GM19193 (cell line): ENCODE measurements around the gene MS4A8.

Experiments used
- POLR2A ChIP-seq: IDR thresholded peaks from 4 replicates; pipeline ENCODE4 v1.6.1; 2011; ENCODE audit not compliant: insufficient read depth, insufficient read length; ENCODE audit errors: extremely low read depth

Gene MS4A8

GRCh38 chr11:60753309-60753708, 53.9 kb downstream of the MS4A8 start:
- no peak for TF ChIP-seq POLR2A

- TF ChIP-seq POLR2A: no peak
Measured at GRCh38 chr11:60754887-60755286, 55.5 kb downstream of the MS4A8 start.

GRCh38 chr11:60756307-60757032, 57.1 kb downstream of the MS4A8 start, which contains the start of gene MS4A15:
TSS of gene MS4A15 (plus strand) at chr11:60756867. CDS start at chr11:60763734, 6,867 bp downstream.
- TF ChIP-seq POLR2A: no peak

GRCh38 chr11:60757231-60757800, 57.9 kb downstream of the MS4A8 start:
- TF ChIP-seq POLR2A: no peak

GRCh38 chr11:60761436-60762190, 62.2 kb downstream of the MS4A8 start:
- TF ChIP-seq POLR2A: no peak

- TF ChIP-seq POLR2A: peak; percentile 36
Measured at GRCh38 chr11:60762851-60763691, 63.7 kb downstream of the MS4A8 start.

DNA sequence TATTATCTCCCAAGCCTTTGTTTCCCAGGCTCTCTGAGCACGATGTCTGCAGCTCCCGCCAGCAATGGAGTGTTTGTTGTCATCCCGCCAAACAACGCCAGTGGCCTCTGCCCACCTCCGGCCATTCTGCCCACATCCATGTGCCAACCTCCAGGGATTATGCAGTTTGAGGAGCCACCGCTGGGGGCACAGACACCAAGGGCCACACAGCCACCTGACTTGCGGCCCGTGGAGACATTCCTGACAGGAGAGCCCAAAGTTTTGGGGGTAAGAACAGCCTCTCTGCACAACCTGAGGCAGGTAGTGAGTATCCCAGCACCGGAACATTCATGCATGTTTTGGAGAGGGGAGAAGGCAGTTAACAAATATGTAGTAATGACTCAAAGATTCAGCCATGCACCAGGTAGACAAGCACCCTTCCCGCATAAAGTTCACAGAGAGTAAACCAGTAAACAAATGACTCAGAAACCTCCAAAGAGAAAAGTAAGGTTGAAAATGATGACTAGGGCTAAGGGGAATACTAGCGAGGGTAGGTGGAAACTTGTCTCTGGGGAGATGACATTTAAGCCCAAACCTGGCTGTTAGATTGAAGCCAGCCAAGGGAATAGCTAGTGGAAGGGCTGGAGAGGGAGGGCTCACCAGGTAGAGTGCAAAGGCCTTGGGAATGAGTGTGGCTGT, 64.4 kb downstream of the MS4A8 start:
- no peak for TF ChIP-seq POLR2A

DNA sequence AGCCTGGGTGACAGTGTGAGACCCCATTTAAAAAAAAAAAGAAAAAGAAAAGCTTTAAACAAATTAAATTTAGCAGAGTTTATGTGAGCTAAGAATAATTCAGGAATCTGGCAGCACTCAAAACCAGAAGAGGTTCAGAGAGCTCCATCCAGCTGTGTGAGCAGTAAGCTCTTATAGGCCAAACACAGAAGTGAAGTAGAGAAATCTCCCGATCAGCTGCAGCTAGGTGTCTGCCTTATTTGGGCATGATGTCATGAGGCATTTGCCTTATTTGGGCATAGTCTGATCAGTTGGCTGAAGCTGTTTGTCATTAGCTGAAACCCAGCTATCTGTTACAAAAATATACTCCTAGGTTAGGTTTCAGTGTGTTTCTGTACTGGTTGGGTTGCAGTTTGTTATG, 65.5 kb downstream of the MS4A8 start:
- no peak for TF ChIP-seq POLR2A

GRCh38 chr11:60765355-60765754, 65.9 kb downstream of the MS4A8 start:
- no peak for TF ChIP-seq POLR2A
